Vagina (tissue), 2 donors: ENCODE data around the gene SMOC1.

Experiments
- CTCF ChIP-seq, 3 experiments: fragments of 450-650 bp in 2 of 3; fragments of 200-600 bp in 1 of 3; sonication (generic) in 1 of 3; IDR thresholded peaks; one replicate each; pipeline ENCODE4 v1.5.1; 2017 to 2019; ENCODE audit warnings: antibody characterized with exemption in 3 of 3, mild to moderate bottlenecking in 2 of 3, moderate library complexity in 2 of 3
- POLR2A ChIP-seq, 2 donors: fragments of 450-650 bp; IDR thresholded peaks; one replicate each; pipeline ENCODE4 v1.6.1; 2017; ENCODE audit warnings: antibody characterized with exemption in 2 of 2, mild to moderate bottlenecking in 2 of 2, moderate library complexity in 2 of 2
- POLR2AphosphoS5 ChIP-seq, 2 donors: sonication (generic); formaldehyde crosslinking; IDR thresholded peaks; one replicate each; pipeline ENCODE4 v1.9.0; 2017; ENCODE audit warnings: antibody characterized with exemption in 2 of 2, mild to moderate bottlenecking in 2 of 2, low read depth in 1 of 2; ENCODE audit not compliant: insufficient read depth in 1 of 2

- TF ChIP-seq POLR2A (IDR thresholded peaks at IDR 0.05) (no peak), POLR2AphosphoS5 (IDR thresholded peaks at IDR 0.05; ENCODE audit: insufficient read depth in 1 of 2, low read depth in 1 of 2) (no peak), CTCF (IDR thresholded peaks at IDR 0.05) (no peak)
Observed at GRCh38 chr14:70052990-70053389, 173.8 kb downstream of the SMOC1 start.
